Measurements from ENCODE around the gene COL4A1. TPM values are rescaled to one million over a fixed set of nuclear protein-coding genes. Genes with fewer than 3 reads are reported as not detected.

The COL4A1 gene
- total and polyA plus RNA-seq, 2 of the 13 experiments (the other 11 are each of a cell fraction or from before 2014, with no cell fraction given), result not detected

GRCh38 chr13:110211735-110212134 lies 95.2 kb downstream of the COL4A1 start:
- no peak for FAIRE-seq
- CTCF ChIA-PET (ENCODE audit: low intra/inter-chr PET ratio, low total read pairs), result no interaction called here
- no peak for TF ChIP-seq TCF7 (IDR thresholded peaks at IDR 0.05; ENCODE audit: low read depth)
- no peak for TF ChIP-seq ZMAT3 (CRISPR knock-in tag; conservative IDR thresholded peaks at IDR 0.05)
- TF ChIP-seq NR0B2 (CRISPR knock-in tag; IDR thresholded peaks at IDR 0.05), result no peak
- no peak for TF ChIP-seq KDM2A (CRISPR knock-in tag; IDR thresholded peaks at IDR 0.05; ENCODE audit: borderline replicate concordance, low read depth)
- no peak for TF ChIP-seq NFIC (IDR thresholded peaks at IDR 0.05; ENCODE audit: low read length)
- TF ChIP-seq U2AF1 (optimal IDR thresholded peaks at IDR 0.05; ENCODE audit: low read depth, low read length), result no peak
- no peak for TF ChIP-seq ZBTB40 (IDR thresholded peaks at IDR 0.05)
- TF ChIP-seq ZBTB40 (CRISPR knock-in tag; IDR thresholded peaks at IDR 0.05), result no peak
- TF ChIP-seq ZBTB3 (CRISPR knock-in tag; IDR thresholded peaks at IDR 0.05; ENCODE audit: borderline replicate concordance, low read depth), result no peak
- TF ChIP-seq SETDB1 (CRISPR knock-in tag; IDR thresholded peaks at IDR 0.05; ENCODE audit: borderline replicate concordance), result no peak
- TF ChIP-seq SNRNP70 (IDR thresholded peaks at IDR 0.05; ENCODE audit: low read depth, low read length), result no peak
- TF ChIP-seq GPN1 (CRISPR knock-in tag; IDR thresholded peaks at IDR 0.05; ENCODE audit: borderline replicate concordance), result no peak
- no peak for TF ChIP-seq ZXDC (CRISPR knock-in tag; IDR thresholded peaks at IDR 0.05)

More at GRCh38 chr13:110211735-110212134, 95.2 kb downstream of the COL4A1 start:
- in situ Hi-C loops (cut with HindIII; ENCODE audit: extremely low pct_ligation_motif_present, low pct_unique_long_range_greater_than_20kb) (loop anchor here (25.0 kb wide), 1 partner anchor 601 kb away; no protein-coding TSS in a partner anchor), intact Hi-C loops (cut with micrococcal nuclease; ENCODE audit: unreplicated experiment) (no loop called here)
- H3K27ac ChIP-seq (ENCODE audit: extremely low read length, insufficient read depth, low read length), result no peak overlapping the region
- ATAC-seq (no peak), DNase-seq (ENCODE audit: low spot score) (no peak)
- H4K20me1 ChIP-seq (ENCODE audit: insufficient read depth, low read length), result no peaks in the 10 kb centered on the region
- H2AFZ ChIP-seq (ENCODE audit: low read length), result no peak overlapping the region
- 28% methylated on average over 6 of the region's 6 CpGs for WGBS (ENCODE audit: low lambda C conversion rate)
- no peaks in the 10 kb centered on the region for H3K36me3 ChIP-seq (replicated peaks in 1 of 2; ENCODE audit: control insufficient read depth in 1 of 2, insufficient read depth in 2 of 2, low read length in 2 of 2)
- no peak overlapping the region for H3K9ac ChIP-seq (ENCODE audit: insufficient read depth, low read depth, low read length)
- no peak overlapping the region for H3K4me3 ChIP-seq (replicated peaks in 1 of 3; ENCODE audit: insufficient read depth in 1 of 3, low read depth in 2 of 3, low read length in 3 of 3)
- no peaks in the 10 kb centered on the region for H3K9me3 ChIP-seq (ENCODE audit: low read length)
- peaks cover 0 to 2% of the 10 kb centered on the region in 2 experiments; a peak in 1 of 5 replicates for H3K27me3 ChIP-seq (ENCODE audit: control insufficient read depth in 1 of 2, insufficient read depth in 2 of 2, low read length in 2 of 2)
- POLR2A ChIA-PET, result no interaction called here
- peaks cover under 1% of the 10 kb centered on the region; the same call in 1 of the 2 replicates for H3K4me1 ChIP-seq (ENCODE audit: insufficient read depth, low read length)
- H3K79me2 ChIP-seq (ENCODE audit: insufficient read depth, low read length), result no peaks in the 10 kb centered on the region
- H3K4me2 ChIP-seq (ENCODE audit: low read depth, low read length), result no peak overlapping the region
- no TSS peak for BruUV-seq (replicated peaks)
